HG03159 (cell line): ENCODE results near the gene SLCO2A1.
"Not testable (repeated sequence)": the region's sequence is repeated elsewhere in the genome, so short reads cannot be mapped to it uniquely, and the experiment has no call there.

ENCODE experiments used
- ATAC-seq: cut with Tn5 transposase; IDR thresholded peaks from one replicate; pipeline ENCODE4 v1.9.1; 2021; ENCODE audit warnings: mild to moderate bottlenecking, moderate library complexity; ENCODE audit not compliant: unreplicated experiment

The SLCO2A1 gene

GRCh38 chr3:134029734-134030378, at the start of gene SLCO2A1:
TSS of gene SLCO2A1 (minus strand) at chr3:134029925. CDS start at chr3:134029802, 123 bp downstream.
- ATAC-seq, result no peak

DNA sequence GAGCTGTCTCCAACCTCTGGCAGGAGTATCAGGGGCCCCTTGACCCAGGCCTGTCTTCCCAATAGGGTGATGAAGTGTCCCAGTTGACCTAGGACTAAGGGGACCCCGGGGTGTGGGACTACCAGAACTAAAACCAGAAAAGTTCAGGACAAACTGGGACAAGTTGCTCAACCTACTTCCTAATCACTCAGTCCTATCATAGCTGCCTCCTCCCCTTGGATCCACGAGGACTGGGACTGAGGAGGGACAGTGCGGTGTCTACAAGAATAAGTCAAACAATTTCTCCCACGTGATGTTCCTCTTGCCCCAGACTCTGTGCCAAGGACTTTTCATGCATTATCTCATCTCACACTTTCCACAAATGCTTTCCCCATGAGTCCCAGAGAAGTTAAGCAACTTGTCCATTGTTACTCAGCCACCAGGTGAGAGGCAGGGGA, 49.4 kb upstream of the SLCO2A1 start:
- no peak for ATAC-seq

DNA sequence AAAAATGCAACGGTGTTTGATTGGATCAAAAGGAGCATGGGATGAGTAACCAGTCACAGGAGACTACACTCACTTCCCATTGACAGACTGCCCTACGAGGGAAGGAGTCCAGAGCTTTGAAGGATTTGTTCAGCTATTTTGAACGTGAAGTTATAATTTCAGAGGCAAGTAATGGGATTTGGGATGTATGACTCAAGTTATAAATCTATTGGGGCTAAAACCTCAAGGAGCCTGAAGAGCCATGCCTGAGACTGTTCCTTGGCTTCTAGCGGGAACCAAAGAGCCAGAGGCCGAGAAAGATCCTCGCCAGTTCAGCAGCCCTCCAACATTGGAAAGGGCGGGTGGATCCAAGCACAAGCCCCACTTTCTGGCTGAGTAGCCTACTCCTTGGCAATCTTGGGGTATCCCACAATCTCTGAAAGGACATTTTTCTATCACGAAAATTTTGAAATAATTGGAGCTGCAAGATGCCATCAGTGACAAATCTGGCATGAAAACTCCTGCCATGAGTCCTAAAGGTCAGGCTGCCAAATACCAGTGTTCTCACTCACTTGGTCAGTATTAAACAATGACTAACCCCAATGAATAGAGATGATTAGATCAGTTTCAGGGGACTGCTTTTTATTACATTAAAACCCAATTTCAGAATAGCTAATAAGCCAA, 48.6 kb upstream of the SLCO2A1 start:
- no peak for ATAC-seq

DNA sequence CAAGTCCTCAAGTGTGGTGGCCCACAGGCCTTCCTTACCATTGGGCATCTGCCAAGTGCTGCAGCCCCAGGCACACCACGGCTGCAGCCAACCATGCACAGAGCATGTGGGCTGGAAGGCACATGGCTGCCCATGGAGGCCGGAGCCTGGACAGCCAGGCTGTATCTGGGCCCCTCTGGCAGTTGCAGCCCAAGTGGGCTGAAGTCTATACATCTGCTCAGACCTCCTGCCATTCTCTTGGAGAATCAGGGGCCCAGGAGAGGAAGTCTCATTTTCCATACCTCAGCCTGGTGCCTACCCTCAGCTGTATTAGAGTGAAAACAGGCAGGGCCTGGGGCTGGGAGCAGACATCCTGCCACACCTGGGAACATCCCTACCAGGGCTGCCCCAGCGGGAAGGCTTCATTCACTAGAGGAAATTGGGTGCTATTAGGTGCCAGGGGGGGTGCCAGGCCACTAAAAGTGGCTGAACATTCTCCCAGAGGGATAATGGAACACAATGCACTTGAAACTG, 48.0 kb upstream of the SLCO2A1 start:
- ATAC-seq, result no peak

GRCh38 chr3:134076851-134077250, 47.1 kb upstream of the SLCO2A1 start:
- ATAC-seq, result no peak

DNA sequence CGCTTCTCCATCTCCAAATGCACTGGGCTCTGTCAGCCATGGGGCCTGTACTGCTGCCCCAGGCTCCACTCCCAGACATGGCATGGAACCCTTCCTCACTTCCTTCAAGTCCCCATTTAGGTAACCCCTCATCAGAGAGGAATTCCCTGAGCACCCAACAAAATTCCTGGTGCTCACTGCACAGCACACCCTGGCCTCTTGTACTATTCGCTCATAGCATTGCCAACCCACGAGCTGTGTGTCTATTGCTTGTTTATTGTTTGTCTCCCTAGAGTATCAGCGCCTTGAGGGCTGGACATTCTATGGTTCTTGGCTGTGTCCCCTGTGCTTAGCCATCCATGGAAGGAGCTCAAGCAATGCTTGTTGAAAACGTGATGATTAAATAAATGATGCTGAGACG, 46.1 kb upstream of the SLCO2A1 start:
- no peak for ATAC-seq

- no peak for ATAC-seq
Measured at GRCh38 chr3:134075568-134075825, 45.8 kb upstream of the SLCO2A1 start.

DNA sequence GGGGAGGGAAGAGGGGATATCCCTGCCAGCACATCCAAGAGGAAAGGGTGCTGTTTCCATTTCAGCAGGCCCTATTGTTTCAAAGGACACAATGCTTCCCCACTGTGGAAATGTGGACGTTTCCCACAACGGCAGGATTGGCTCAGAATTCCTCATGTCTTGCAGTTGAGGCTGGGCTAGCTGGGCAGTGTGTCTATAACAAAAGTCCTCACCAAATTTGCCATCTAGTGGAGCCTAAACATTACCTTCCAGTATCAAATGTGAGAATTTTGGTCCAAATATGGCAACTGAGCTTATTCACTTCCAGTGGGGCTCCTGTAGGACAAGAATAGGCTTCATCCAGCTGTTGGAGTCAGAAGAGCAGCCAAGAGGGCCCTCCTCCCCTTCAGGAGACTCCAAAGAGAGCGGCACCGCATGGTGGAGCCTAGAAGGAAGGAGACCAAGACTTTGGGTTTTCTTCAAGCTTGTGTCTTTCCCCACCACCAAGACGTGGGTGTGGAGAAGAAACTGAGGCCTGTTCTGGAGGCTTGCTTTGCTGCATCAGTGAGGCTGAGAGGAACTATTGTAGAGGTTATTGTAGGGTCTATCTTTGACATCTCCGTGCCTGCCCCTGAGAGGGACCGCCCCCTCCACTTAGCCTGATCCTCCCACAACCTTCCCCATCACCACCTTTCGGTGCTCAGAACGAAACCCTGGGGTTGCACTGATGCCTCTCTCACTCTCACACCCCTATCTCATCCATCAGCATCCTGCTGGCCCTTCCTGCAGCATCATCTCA, 45.3 kb upstream of the SLCO2A1 start:
- ATAC-seq, result no peak

DNA sequence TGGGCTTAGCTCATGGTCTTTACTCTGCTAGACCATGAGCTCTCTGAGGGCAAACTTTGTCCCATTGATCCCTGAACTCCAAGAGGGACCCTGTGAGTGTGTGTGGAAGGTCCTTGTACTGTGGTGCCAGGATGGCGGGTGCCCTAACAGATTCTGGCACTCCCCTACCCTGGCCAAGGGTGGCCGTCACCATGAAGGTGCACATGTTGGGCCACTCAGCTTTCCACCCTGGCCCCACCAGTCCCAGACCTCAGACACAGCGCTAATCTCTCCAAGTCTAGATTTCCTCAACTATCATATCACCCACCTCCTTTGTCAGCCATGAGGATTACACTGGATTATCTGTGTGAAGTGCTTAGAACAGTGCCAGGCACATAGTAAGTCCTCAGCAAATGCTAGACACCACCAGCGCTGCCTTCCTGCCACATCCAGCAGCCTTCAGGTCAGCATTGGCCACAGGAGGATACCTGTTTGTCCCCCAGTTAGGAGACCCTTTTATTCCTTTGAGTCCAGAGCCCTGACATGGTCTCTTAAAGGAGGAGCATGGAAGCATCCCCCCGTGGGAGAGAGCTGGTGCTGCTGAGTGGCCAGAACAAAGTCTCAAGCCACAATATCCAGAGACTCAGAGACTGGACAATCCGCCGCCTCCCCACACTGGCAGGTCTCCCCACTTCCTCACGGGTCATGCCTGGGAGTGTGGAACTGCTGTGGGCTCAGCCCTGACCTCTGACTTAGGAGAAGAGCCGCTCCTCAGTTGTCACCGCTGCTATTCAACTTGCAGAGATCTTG, 44.5 kb upstream of the SLCO2A1 start:
- ATAC-seq, result no peak

DNA sequence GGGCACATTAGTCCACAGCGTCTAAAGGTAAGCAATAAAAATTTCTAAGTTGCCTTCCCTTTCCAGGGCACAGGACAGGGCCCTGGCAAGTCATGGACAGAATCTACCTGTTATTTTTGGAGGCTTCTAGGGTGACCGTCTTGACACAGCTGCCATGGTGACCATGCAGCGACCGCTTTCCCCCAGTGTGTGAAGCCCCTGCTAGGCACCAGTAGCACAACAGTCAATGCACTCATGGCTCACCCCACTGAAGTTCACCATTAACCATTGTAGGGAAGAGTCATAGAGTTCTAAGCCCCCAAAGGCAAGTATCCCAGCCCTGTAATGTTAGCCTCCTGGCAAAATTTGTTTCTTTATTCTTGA, 43.8 kb upstream of the SLCO2A1 start:
- ATAC-seq, result no peak

DNA sequence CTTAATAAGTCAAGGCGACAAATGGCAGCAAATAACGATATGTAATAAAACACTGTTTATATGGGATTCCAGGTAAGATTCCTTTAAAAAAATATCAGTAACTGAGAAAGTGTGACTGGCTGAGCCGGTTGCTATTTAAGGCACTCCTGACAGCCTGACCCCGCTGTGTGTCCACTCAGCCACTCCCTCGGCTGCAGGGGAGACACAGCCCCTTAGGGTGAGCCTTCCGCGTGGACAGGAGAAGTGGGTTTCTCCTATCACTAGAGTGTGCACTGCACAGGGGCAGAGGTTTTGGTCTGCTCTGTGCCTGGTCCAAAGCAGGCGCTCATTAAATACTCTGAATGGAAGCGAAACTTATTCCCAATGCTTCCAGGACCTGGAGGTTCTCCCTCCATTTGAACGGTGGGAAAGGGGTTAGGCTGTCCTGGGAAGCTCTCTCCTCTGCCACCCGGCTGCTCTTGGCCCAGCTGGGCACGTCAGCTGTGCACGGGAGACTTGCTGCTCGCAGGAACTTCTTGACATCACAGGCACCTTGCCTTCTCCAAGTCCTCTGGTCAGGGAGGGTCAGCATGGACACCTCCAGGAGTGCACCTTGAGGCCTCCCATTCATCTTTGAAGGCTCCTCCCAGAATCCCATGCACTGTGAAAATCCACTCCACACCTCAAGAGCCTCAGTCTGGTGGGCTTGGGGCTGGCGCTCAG, 43.3 kb upstream of the SLCO2A1 start:
- ATAC-seq, result no peak

GRCh38 chr3:134070281-134070680, 40.6 kb upstream of the SLCO2A1 start:
- ATAC-seq, result not testable (repeated sequence)

DNA sequence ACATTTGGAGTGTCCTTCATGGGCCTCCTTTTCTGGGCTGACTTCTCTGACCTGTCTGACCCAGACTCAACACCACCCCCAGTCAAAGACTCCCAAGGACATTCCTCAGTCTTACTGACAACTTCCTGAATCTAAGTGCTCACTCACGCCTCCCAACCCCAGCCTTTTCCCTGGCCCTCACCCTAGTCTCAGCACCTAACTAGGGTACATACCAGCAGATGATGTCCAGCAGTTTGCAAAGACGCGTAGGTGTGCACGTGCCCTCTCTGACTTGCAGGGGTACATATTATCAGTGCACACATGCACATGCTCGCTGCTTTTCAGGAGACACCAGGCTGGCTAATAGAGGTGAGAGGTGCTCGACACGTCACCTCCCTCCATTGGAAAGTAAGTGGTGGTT, 38.7 kb upstream of the SLCO2A1 start:
- ATAC-seq, result no peak

DNA sequence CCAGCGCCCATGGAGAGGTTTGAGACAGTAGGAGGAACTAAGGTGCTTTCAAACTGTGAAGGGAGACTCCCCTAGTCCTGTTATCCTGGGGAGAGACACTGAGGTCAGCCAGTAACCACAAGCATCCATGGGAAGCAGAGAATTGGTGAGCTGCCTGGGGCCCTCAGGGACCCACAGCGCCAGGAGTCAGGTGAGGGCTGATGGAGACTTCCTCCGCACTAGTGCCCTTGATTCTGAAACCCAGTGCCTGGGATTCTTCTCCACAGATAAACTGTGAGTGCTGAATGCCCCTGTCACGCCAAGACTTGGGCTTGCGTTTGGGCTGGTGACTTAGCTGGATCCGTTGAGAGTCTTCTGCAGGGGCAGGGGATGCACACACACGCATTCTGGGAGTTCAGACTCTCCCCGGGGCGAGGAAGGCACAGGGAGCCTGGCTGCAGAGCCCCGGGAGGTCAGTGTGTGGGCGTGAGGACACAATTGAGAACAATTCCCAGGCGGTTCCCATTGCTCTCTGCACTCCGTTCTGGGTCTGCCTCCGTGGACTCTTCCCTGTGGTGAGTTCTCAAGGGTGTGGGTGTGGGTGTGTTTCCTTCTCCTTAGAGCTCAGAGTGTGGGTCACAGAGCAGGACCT, 37.9 kb upstream of the SLCO2A1 start:
- ATAC-seq, result no peak

- no peak for ATAC-seq
Measured at GRCh38 chr3:134066651-134067530, 37.2 kb upstream of the SLCO2A1 start.

GRCh38 chr3:134066158-134066541, 36.4 kb upstream of the SLCO2A1 start:
- no peak for ATAC-seq

- no peak for ATAC-seq
Measured at GRCh38 chr3:134065252-134066157, 35.8 kb upstream of the SLCO2A1 start.

GRCh38 chr3:134064081-134064480, 34.4 kb upstream of the SLCO2A1 start:
- ATAC-seq, result no peak
